HepG2 (cell line): ENCODE results near the gene THBS1. TPM values are rescaled to one million over a fixed set of nuclear protein-coding genes. Genes with fewer than 3 reads are reported as not detected.

Experiments used
- CSRNP2 ChIP-seq: sonication (generic); formaldehyde crosslinking; conservative IDR thresholded peaks from 2 replicates; pipeline ENCODE4 v1.8.0; 2022; ENCODE audit warnings: low read depth, missing genetic modification reagents
- FOSL1 ChIP-seq: sonication (generic); formaldehyde crosslinking; IDR thresholded peaks from 2 replicates; pipeline ENCODE4 v1.9.0; 2021; ENCODE audit warnings: missing genetic modification reagents, borderline replicate concordance
- FOXK1 ChIP-seq: sonication (generic); formaldehyde crosslinking; IDR thresholded peaks from 2 replicates; pipeline ENCODE4 v1.4.0; 2020; ENCODE audit warnings: low read depth, missing genetic modification reagents, borderline replicate concordance
- IKZF4 ChIP-seq: sonication (generic); formaldehyde crosslinking; IDR thresholded peaks from 2 replicates; pipeline ENCODE4 v1.5.1; 2020; ENCODE audit warnings: borderline replicate concordance, mild to moderate bottlenecking, low read depth, missing genetic modification reagents; ENCODE audit errors: not compliant biosample characterization
- IKZF5 ChIP-seq: IDR thresholded peaks from 2 replicates; pipeline ENCODE4 v1.6.1; 2018; ENCODE audit warnings: missing genetic modification reagents, mild to moderate bottlenecking, missing compliant biosample characterization
- KAT8 ChIP-seq: IDR thresholded peaks from 2 replicates; pipeline ENCODE4 v1.6.1; 2016; ENCODE audit warnings: missing genetic modification reagents, missing compliant biosample characterization
- NRL ChIP-seq: sonication (generic); formaldehyde crosslinking; IDR thresholded peaks from 2 replicates; pipeline ENCODE4 v1.5.0; 2020; ENCODE audit warnings: missing genetic modification reagents, mild to moderate bottlenecking, moderate library complexity, borderline replicate concordance
- PLRG1 ChIP-seq: fragments of 450-650 bp; conservative IDR thresholded peaks from 2 replicates; pipeline ENCODE4 v1.6.1; 2016
- TSC22D2 ChIP-seq: sonication (generic); formaldehyde crosslinking; IDR thresholded peaks from 2 replicates; pipeline ENCODE4 v1.5.1; 2020; ENCODE audit warnings: missing genetic modification reagents, mild to moderate bottlenecking, borderline replicate concordance
- ZBTB38 ChIP-seq: sonication (generic); formaldehyde crosslinking; IDR thresholded peaks from 2 replicates; pipeline ENCODE4 v1.5.1; 2020; ENCODE audit warnings: mild to moderate bottlenecking, missing genetic modification reagents
- ZNF17 ChIP-seq: sonication (generic); formaldehyde crosslinking; IDR thresholded peaks from 2 replicates; pipeline ENCODE4 v1.5.0; 2020; ENCODE audit warnings: mild to moderate bottlenecking, missing genetic modification reagents
- ZNF674 ChIP-seq: sonication (generic); formaldehyde crosslinking; IDR thresholded peaks from 2 replicates; pipeline ENCODE4 v1.5.0; 2020; ENCODE audit warnings: low read depth, mild to moderate bottlenecking, missing genetic modification reagents
- polyA plus RNA-seq, 8 experiments: library from polyadenylated mRNA; depleted of rRNA in 3 of 8; stranded (reverse) in 7 of 8; unstranded in 1 of 8; fragments of >200 nt; fragmentation: Illumina TruSeq in 4 of 8; extraction: Trizol in 4 of 8; gene quantifications; 2 replicates each; pipeline versions ENCODE4 v1.2.1 to v1.2.3, GENCODE V29; 2011 to 2016; ENCODE audit warnings: low read depth in 4 of 8, missing spikeins in 1 of 8, mixed read lengths in 1 of 8; ENCODE audit not compliant: insufficient read depth in 1 of 8
- total RNA-seq, 5 experiments: library from RNA; depleted of rRNA; stranded (reverse); fragments of >200 nt; fragmentation: Illumina TruSeq; extraction: Trizol; gene quantifications; 2 replicates each; pipeline ENCODE4 v1.2.3, GENCODE V29; 2016; ENCODE audit warnings: low read depth in 1 of 5
- TF ChIP-seq, protein P1 (sequence below): sonication (generic); formaldehyde crosslinking; IDR thresholded peaks from 2 replicates; pipeline ENCODE4 v1.4.0; 2020; ENCODE audit warnings: low read depth, missing genetic modification reagents
- TF ChIP-seq, protein P2 (sequence below): IDR thresholded peaks from 2 replicates; pipeline ENCODE4 v1.6.1; 2012; ENCODE audit warnings: low read depth, low read length, improper control_type of control experiment
- TF ChIP-seq, protein P3 (sequence below): sonication (generic); formaldehyde crosslinking; IDR thresholded peaks from 2 replicates; pipeline ENCODE4 v1.8.1; 2023; ENCODE audit warnings: mild to moderate bottlenecking, moderate library complexity, missing genetic modification reagents
- TF ChIP-seq, protein P4 (sequence below): sonication (generic); formaldehyde crosslinking; IDR thresholded peaks from 2 replicates; pipeline ENCODE4 v1.5.0; 2020; ENCODE audit warnings: mild to moderate bottlenecking, missing genetic modification reagents

THBS1 gene
- total and polyA plus RNA-seq, 2 of the 13 experiments (the other 11 are each of a cell fraction or from before 2014, with no cell fraction given), result 54.7 to 67.1 TPM

- TF ChIP-seq FOXK1, result peak; percentile 31; the same call in 1 of the 2 replicates
- TF ChIP-seq CSRNP2 (CRISPR knock-in tag), result no peak
- TF ChIP-seq IKZF4, result no peak
- TF ChIP-seq, protein P1, sequence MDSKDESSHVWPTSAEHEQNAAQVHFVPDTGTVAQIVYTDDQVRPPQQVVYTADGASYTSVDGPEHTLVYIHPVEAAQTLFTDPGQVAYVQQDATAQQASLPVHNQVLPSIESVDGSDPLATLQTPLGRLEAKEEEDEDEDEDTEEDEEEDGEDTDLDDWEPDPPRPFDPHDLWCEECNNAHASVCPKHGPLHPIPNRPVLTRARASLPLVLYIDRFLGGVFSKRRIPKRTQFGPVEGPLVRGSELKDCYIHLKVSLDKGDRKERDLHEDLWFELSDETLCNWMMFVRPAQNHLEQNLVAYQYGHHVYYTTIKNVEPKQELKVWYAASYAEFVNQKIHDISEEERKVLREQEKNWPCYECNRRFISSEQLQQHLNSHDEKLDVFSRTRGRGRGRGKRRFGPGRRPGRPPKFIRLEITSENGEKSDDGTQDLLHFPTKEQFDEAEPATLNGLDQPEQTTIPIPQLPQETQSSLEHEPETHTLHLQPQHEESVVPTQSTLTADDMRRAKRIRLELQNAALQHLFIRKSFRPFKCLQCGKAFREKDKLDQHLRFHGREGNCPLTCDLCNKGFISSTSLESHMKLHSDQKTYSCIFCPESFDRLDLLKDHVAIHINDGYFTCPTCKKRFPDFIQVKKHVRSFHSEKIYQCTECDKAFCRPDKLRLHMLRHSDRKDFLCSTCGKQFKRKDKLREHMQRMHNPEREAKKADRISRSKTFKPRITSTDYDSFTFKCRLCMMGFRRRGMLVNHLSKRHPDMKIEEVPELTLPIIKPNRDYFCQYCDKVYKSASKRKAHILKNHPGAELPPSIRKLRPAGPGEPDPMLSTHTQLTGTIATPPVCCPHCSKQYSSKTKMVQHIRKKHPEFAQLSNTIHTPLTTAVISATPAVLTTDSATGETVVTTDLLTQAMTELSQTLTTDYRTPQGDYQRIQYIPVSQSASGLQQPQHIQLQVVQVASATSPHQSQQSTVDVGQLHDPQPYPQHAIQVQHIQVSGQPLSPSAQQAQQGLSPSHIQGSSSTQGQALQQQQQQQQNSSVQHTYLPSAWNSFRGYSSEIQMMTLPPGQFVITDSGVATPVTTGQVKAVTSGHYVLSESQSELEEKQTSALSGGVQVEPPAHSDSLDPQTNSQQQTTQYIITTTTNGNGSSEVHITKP, result no peak
- TF ChIP-seq TSC22D2, result no peak
- TF ChIP-seq, protein P2, sequence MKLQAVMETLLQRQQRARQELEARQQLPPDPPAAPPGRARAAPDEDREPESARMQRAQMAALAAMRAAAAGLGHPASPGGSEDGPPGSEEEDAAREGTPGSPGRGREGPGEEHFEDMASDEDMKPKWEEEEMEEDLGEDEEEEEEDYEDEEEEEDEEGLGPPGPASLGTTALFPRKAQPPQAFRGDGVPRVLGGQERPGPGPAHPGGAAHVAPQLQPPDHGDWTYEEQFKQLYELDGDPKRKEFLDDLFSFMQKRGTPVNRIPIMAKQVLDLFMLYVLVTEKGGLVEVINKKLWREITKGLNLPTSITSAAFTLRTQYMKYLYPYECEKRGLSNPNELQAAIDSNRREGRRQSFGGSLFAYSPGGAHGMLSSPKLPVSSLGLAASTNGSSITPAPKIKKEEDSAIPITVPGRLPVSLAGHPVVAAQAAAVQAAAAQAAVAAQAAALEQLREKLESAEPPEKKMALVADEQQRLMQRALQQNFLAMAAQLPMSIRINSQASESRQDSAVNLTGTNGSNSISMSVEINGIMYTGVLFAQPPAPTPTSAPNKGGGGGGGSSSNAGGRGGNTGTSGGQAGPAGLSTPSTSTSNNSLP, result no peak
- TF ChIP-seq KAT8 (CRISPR knock-in tag), result no peak
- TF ChIP-seq, protein P3, sequence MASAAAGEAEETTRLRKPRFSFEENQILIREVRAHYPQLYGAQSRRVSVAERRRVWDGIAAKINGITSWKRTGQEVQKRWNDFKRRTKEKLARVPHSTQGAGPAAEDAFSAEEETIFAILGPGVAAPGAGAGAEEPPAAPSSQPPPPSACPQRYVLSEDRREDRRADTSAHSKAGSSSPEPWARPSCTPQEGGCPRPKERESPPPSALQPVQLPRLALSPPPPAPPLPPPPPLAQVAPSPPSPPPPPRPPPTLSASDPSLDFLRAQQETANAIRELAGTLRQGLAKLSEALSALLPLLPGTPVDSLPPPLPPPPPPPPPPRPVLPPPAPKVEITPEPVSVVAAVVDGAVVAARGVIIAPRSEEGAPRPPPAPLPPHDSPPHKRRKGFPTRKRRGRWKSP (CRISPR knock-in tag), result no peak
- TF ChIP-seq ZNF17 (CRISPR knock-in tag), result no peak
- no peak for TF ChIP-seq NRL (CRISPR knock-in tag)
- no peak for TF ChIP-seq ZNF674 (CRISPR knock-in tag)
- TF ChIP-seq ZBTB38 (CRISPR knock-in tag), result no peak
- peak; percentile 40; the same call in 1 of the 2 replicates for TF ChIP-seq FOSL1 (CRISPR knock-in tag)
- TF ChIP-seq, protein P4, sequence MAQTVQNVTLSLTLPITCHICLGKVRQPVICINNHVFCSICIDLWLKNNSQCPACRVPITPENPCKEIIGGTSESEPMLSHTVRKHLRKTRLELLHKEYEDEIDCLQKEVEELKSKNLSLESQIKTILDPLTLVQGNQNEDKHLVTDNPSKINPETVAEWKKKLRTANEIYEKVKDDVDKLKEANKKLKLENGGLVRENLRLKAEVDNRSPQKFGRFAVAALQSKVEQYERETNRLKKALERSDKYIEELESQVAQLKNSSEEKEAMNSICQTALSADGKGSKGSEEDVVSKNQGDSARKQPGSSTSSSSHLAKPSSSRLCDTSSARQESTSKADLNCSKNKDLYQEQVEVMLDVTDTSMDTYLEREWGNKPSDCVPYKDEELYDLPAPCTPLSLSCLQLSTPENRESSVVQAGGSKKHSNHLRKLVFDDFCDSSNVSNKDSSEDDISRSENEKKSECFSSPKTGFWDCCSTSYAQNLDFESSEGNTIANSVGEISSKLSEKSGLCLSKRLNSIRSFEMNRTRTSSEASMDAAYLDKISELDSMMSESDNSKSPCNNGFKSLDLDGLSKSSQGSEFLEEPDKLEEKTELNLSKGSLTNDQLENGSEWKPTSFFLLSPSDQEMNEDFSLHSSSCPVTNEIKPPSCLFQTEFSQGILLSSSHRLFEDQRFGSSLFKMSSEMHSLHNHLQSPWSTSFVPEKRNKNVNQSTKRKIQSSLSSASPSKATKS (CRISPR knock-in tag), result no peak
- TF ChIP-seq PLRG1, result no peak
- 0 out of 2 replicates have a peak, but pooled peaks have one; percentile 35 for TF ChIP-seq IKZF5 (CRISPR knock-in tag)
Observed at GRCh38 chr15:39624806-39625205, 43.9 kb downstream of the THBS1 start (continued).
